H9 (cell line): ENCODE data around the gene LRSAM1. TPM values are rescaled to one million over a fixed set of nuclear protein-coding genes. Genes with fewer than 3 reads are reported as not detected.

ENCODE experiments used
- DNase-seq: peaks from one replicate; pipeline ENCODE4 v3.0.0-alpha.2; 2017
- H2AFZ ChIP-seq: one replicate; pipeline ENCODE4 v1.6.1; 2013; ENCODE audit warnings: mild to moderate bottlenecking, low read length, control low read depth, moderate library complexity
- H2AK5ac ChIP-seq: 2 replicates; pipeline ENCODE4 v1.6.1; 2013; ENCODE audit warnings: low read length, control low read depth, mixed read lengths; ENCODE audit not compliant: insufficient read length
- H2BK120ac ChIP-seq: one replicate; pipeline ENCODE4 v1.6.1; 2013; ENCODE audit warnings: low read depth, mild to moderate bottlenecking, low read length, control low read depth, inconsistent platforms; ENCODE audit not compliant: poor library complexity, severe bottlenecking
- H2BK12ac ChIP-seq: 2 replicates; pipeline ENCODE4 v1.6.1; 2013; ENCODE audit warnings: low read length, control low read depth, mixed read lengths, low read depth; ENCODE audit not compliant: insufficient read length
- H2BK15ac ChIP-seq: 2 replicates; pipeline ENCODE4 v1.6.1; 2013; ENCODE audit warnings: low read depth, low read length, control low read depth
- H2BK20ac ChIP-seq: one replicate; pipeline ENCODE4 v1.6.1; 2013; ENCODE audit warnings: low read depth, mild to moderate bottlenecking, low read length, control low read depth, inconsistent platforms; ENCODE audit not compliant: poor library complexity, severe bottlenecking
- H2BK5ac ChIP-seq: 2 replicates; pipeline ENCODE4 v1.6.1; 2013; ENCODE audit warnings: low read length, control low read depth, mixed read lengths; ENCODE audit not compliant: insufficient read length
- H3K14ac ChIP-seq: 2 replicates; pipeline ENCODE4 v1.6.1; 2013; ENCODE audit warnings: low read length, control low read depth; ENCODE audit not compliant: insufficient read depth
- H3K18ac ChIP-seq: 2 replicates; pipeline ENCODE4 v1.6.1; 2013; ENCODE audit warnings: low read depth, mild to moderate bottlenecking, mixed read lengths, low read length, control low read depth; ENCODE audit not compliant: insufficient read length
- H3K23ac ChIP-seq: 2 replicates; pipeline ENCODE4 v1.6.1; 2013; ENCODE audit warnings: low read length, control low read depth, mixed read lengths, low read depth; ENCODE audit not compliant: insufficient read length
- H3K23me2 ChIP-seq: 2 replicates; pipeline ENCODE4 v1.6.1; 2013; ENCODE audit warnings: low read depth, mild to moderate bottlenecking, mixed read lengths, low read length, control low read depth; ENCODE audit not compliant: insufficient read length, poor library complexity, severe bottlenecking
- H3K27ac ChIP-seq: 2 replicates; pipeline ENCODE4 v1.5.1; 2013; ENCODE audit warnings: low read length, control low read depth, mixed read lengths, low read depth; ENCODE audit not compliant: insufficient read length
- H3K27me3 ChIP-seq: 2 replicates; pipeline ENCODE4 v1.6.1; 2013; ENCODE audit warnings: low read length, control low read depth, inconsistent platforms; ENCODE audit not compliant: insufficient read depth
- H3K4ac ChIP-seq: 2 replicates; pipeline ENCODE4 v1.6.1; 2013; ENCODE audit warnings: low read depth, mild to moderate bottlenecking, control low read depth, inconsistent platforms, low read length, moderate library complexity
- H3K4me1 ChIP-seq: 2 replicates; pipeline ENCODE4 v1.6.1; 2013; ENCODE audit warnings: low read length, control low read depth, inconsistent platforms; ENCODE audit not compliant: insufficient read depth
- H3K4me2 ChIP-seq: 2 replicates; pipeline ENCODE4 v1.6.1; 2013; ENCODE audit warnings: low read length, control low read depth, mixed read lengths; ENCODE audit not compliant: insufficient read length, insufficient read depth
- H3K56ac ChIP-seq: 2 replicates; pipeline ENCODE4 v1.6.1; 2013; ENCODE audit warnings: low read depth, mild to moderate bottlenecking, mixed read lengths, low read length, control low read depth; ENCODE audit not compliant: insufficient read length
- H3K79me1 ChIP-seq: 2 replicates; pipeline ENCODE4 v1.6.1; 2013; ENCODE audit warnings: low read depth, mild to moderate bottlenecking, moderate library complexity, low read length, control low read depth, inconsistent platforms; ENCODE audit not compliant: insufficient read depth, poor library complexity, severe bottlenecking
- H3K79me2 ChIP-seq: 2 replicates; pipeline ENCODE4 v1.6.1; 2013; ENCODE audit warnings: low read length, control low read depth, inconsistent platforms; ENCODE audit not compliant: insufficient read depth
- H3K9ac ChIP-seq: 2 replicates; pipeline ENCODE4 v1.6.1; 2013; ENCODE audit warnings: low read length, control low read depth, mixed read lengths; ENCODE audit not compliant: insufficient read length; ENCODE audit errors: extremely low read depth
- H3K9me3 ChIP-seq: one replicate; pipeline ENCODE4 v1.6.1; 2013; ENCODE audit warnings: low read depth, low read length, inconsistent platforms; ENCODE audit not compliant: control insufficient read depth
- H3T11ph ChIP-seq: one replicate; pipeline ENCODE4 v1.6.1; 2013; ENCODE audit warnings: mild to moderate bottlenecking, low read length, control low read depth, inconsistent platforms
- H4K20me1 ChIP-seq: one replicate; pipeline ENCODE4 v1.6.1; 2013; ENCODE audit not compliant: control insufficient read depth, insufficient read length, insufficient read depth
- H4K5ac ChIP-seq: 2 replicates; pipeline ENCODE4 v1.6.1; 2013; ENCODE audit warnings: low read depth, mild to moderate bottlenecking, mixed read lengths, low read length, control low read depth; ENCODE audit not compliant: insufficient read length
- H4K8ac ChIP-seq: replicated peaks from 2 replicates; pipeline ENCODE4 v1.6.1; 2013; ENCODE audit warnings: low read length, control low read depth, mixed read lengths, low read depth; ENCODE audit not compliant: insufficient read length
- H4K91ac ChIP-seq: 2 replicates; pipeline ENCODE4 v1.6.1; 2013; ENCODE audit warnings: low read depth, mild to moderate bottlenecking, moderate library complexity, mixed read lengths, low read length, control low read depth; ENCODE audit not compliant: insufficient read length
- H3K27ac Mint-ChIP-seq, 3 experiments: 2 replicates in 2 of 3; 3 replicates in 1 of 3; pipeline ENCODE4 v1.8.0; 2020 to 2021; ENCODE audit warnings: mixed read lengths in 3 of 3, mild to moderate bottlenecking in 1 of 3, moderate library complexity in 1 of 3
- H3K27me3 Mint-ChIP-seq: 2 replicates; pipeline ENCODE4 v1.8.0; 2021; ENCODE audit warnings: low read depth, mild to moderate bottlenecking, moderate library complexity, mixed read lengths
- H3K36me3 Mint-ChIP-seq, 3 experiments: 2 replicates in 2 of 3; 3 replicates in 1 of 3; pipeline ENCODE4 v1.8.0; 2020 to 2021; ENCODE audit warnings: low read depth in 3 of 3, mixed read lengths in 3 of 3; ENCODE audit not compliant: insufficient read depth in 1 of 3
- H3K4me1 Mint-ChIP-seq, 2 experiments: 2 replicates each; pipeline ENCODE4 v1.8.0; 2020; ENCODE audit warnings: mixed read lengths in 2 of 2
- H3K4me3 Mint-ChIP-seq, 2 experiments: 2 replicates in 1 of 2; 3 replicates in 1 of 2; pipeline ENCODE4 v1.8.0; 2020 to 2021; ENCODE audit warnings: mild to moderate bottlenecking in 2 of 2, mixed read lengths in 2 of 2, moderate library complexity in 1 of 2
- H3K9me3 Mint-ChIP-seq, 2 experiments: 2 replicates in 1 of 2; 3 replicates in 1 of 2; pipeline ENCODE4 v1.8.0; 2020; ENCODE audit warnings: mild to moderate bottlenecking in 2 of 2, mixed read lengths in 2 of 2, moderate library complexity in 1 of 2
- WGBS: extraction: QIAGEN DNeasy Blood & Tissue Kit; methylation state at CpG from one replicate; pipeline ENCODE4 v1.1.7; 2013; ENCODE audit warnings: missing lambda C conversion rate, low lambda C conversion rate, mixed read lengths; ENCODE audit not compliant: insufficient read length; ENCODE audit errors: extremely low coverage; 5-methylcytosine and 5-hydroxymethylcytosine counted together
- total RNA-seq: library from RNA; stranded (reverse); gene quantifications from 2 replicates; pipeline ENCODE4 v1.2.1, GENCODE V29; 2021
- TF ChIP-seq, protein P1 (sequence below): fragments of 200-600 bp; sonication (generic); conservative IDR thresholded peaks from 3 replicates; pipeline ENCODE4 v1.8.0; 2021; ENCODE audit warnings: antibody characterized with exemption, mild to moderate bottlenecking

LRSAM1 gene
- total RNA-seq, 1 experiment from 2014 or later = 16.2 TPM

DNA sequence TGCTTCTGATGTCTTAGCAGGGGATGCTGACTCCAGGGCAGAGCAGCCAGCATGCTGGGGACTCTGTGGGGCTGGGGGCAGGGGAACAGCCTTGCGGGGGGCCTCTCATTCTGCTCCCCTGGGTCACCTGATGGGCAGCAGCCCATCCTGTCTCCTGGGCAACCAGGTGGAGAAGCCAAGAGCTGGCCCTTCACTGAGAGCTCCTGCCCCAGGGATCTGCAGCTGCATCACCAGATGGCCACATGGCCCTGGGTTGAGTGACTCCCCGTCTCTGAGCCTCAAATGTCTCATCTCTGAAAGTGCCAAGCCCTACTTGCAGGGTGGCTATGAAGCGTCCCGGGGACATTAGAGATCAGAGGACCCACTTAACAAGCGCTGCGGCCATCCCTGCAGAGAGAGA, 49.1 kb downstream of the LRSAM1 start:
- Histone ChIP-seq H3K23ac (no peak overlapping the region), H3K27me3 (no peaks in the 10 kb centered on the region), H3T11ph (no peak overlapping the region), H3K79me1 (no peaks in the 10 kb centered on the region), H3K9ac (no peak overlapping the region), H4K20me1 (no peaks in the 10 kb centered on the region), H3K79me2 (no peaks in the 10 kb centered on the region), H3K27ac (no peak overlapping the region), H3K56ac (no peak overlapping the region), H2BK5ac (no peak overlapping the region), H2AFZ (no peak overlapping the region), H3K4me1 (no peaks in the 10 kb centered on the region), H2BK20ac (no peak overlapping the region), H3K14ac (no peak overlapping the region), H4K91ac (no peak overlapping the region), H3K23me2 (no peaks in the 10 kb centered on the region), H2BK15ac (no peak overlapping the region), H2BK120ac (no peak overlapping the region), H2AK5ac (no peak overlapping the region), H4K5ac (no peak overlapping the region), H3K18ac (no peak overlapping the region), H2BK12ac (no peak overlapping the region), H3K4me2 (no peak overlapping the region), H3K4ac (no peak overlapping the region), H4K8ac (no peak overlapping the region), H3K9me3 (no peaks in the 10 kb centered on the region)
- no CpG with 5 or more reads among the region's 6 CpGs for WGBS
- Mint-ChIP-seq H3K4me1 (peaks cover 0 to 10% of the 10 kb centered on the region in 2 experiments; a peak in 2 of 4 replicates), H3K27me3 (0 out of 2 replicates have a peak, but pooled peaks cover 1% of the 10 kb centered on the region), H3K27ac (peak overlapping the region in 1 of 3 experiments; percentile 58; a peak in 1 of 7 replicates), H3K9me3 (no peaks in the 10 kb centered on the region), H3K4me3 (no peak overlapping the region), H3K36me3 (peaks cover 3 to 15% (median 10%) of the 10 kb centered on the region in 3 experiments; a peak in 5 of 7 replicates)
- no peak for DNase-seq
- TF ChIP-seq, protein P1, sequence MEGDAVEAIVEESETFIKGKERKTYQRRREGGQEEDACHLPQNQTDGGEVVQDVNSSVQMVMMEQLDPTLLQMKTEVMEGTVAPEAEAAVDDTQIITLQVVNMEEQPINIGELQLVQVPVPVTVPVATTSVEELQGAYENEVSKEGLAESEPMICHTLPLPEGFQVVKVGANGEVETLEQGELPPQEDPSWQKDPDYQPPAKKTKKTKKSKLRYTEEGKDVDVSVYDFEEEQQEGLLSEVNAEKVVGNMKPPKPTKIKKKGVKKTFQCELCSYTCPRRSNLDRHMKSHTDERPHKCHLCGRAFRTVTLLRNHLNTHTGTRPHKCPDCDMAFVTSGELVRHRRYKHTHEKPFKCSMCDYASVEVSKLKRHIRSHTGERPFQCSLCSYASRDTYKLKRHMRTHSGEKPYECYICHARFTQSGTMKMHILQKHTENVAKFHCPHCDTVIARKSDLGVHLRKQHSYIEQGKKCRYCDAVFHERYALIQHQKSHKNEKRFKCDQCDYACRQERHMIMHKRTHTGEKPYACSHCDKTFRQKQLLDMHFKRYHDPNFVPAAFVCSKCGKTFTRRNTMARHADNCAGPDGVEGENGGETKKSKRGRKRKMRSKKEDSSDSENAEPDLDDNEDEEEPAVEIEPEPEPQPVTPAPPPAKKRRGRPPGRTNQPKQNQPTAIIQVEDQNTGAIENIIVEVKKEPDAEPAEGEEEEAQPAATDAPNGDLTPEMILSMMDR = no peak
